ENCODE data around the gene HAPLN2. TPM values are rescaled to one million over a fixed set of nuclear protein-coding genes. Genes with fewer than 3 reads are reported as not detected.

Gene HAPLN2
- total RNA-seq, 4 donors from 2014 or later: 0.83 to 5.1 (median 2.2) TPM

DNA sequence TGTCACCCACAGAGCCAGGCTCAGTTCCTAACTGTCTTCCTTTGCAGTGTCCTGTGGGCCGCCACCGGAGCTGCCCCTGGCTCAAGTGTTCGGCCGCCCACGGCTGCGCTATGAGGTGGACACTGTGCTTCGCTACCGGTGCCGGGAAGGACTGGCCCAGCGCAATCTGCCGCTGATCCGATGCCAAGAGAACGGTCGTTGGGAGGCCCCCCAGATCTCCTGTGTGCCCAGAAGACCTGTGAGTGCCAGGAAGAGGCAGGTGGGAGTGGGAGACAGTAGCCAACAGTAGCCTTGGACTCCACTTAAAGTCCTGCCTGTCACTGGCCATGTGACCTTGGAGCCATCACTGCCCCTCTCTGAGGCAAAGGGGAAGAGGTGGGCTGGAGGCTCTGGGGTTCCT, 39.3 kb downstream of the HAPLN2 start:
- no peak for DNase-seq (ENCODE audit: extremely low spot score)
- Histone ChIP-seq H3K27ac (replicated peaks in 1 of 4) (no peak overlapping the region), H3K27me3 (peaks cover 0 to 37% (median 6%) of the 10 kb centered on the region in 4 donors), H3K4me1 (peaks cover 58 to 69% (median 65%) of the 10 kb centered on the region in 4 donors), H3K4me3 (no peak overlapping the region), H3K36me3 (no peaks in the 10 kb centered on the region), H3K9me3 (no peaks in the 10 kb centered on the region)
- WGBS: 85% methylated on average over 8 of the region's 14 CpGs
- intact Hi-C loops (cut with DNase I): loop anchor here (10.0 kb wide), 1 partner anchor 74 kb away; no protein-coding TSS in a partner anchor
- TF ChIP-seq EP300 (IDR thresholded peaks at IDR 0.05): no peak
- no peak for TF ChIP-seq POLR2AphosphoS5 (IDR thresholded peaks at IDR 0.05)
- no peak for TF ChIP-seq POLR2A (IDR thresholded peaks at IDR 0.05; ENCODE audit: low read depth)
- TF ChIP-seq, protein P1, sequence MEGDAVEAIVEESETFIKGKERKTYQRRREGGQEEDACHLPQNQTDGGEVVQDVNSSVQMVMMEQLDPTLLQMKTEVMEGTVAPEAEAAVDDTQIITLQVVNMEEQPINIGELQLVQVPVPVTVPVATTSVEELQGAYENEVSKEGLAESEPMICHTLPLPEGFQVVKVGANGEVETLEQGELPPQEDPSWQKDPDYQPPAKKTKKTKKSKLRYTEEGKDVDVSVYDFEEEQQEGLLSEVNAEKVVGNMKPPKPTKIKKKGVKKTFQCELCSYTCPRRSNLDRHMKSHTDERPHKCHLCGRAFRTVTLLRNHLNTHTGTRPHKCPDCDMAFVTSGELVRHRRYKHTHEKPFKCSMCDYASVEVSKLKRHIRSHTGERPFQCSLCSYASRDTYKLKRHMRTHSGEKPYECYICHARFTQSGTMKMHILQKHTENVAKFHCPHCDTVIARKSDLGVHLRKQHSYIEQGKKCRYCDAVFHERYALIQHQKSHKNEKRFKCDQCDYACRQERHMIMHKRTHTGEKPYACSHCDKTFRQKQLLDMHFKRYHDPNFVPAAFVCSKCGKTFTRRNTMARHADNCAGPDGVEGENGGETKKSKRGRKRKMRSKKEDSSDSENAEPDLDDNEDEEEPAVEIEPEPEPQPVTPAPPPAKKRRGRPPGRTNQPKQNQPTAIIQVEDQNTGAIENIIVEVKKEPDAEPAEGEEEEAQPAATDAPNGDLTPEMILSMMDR (IDR thresholded peaks at IDR 0.05): no peak

DNA sequence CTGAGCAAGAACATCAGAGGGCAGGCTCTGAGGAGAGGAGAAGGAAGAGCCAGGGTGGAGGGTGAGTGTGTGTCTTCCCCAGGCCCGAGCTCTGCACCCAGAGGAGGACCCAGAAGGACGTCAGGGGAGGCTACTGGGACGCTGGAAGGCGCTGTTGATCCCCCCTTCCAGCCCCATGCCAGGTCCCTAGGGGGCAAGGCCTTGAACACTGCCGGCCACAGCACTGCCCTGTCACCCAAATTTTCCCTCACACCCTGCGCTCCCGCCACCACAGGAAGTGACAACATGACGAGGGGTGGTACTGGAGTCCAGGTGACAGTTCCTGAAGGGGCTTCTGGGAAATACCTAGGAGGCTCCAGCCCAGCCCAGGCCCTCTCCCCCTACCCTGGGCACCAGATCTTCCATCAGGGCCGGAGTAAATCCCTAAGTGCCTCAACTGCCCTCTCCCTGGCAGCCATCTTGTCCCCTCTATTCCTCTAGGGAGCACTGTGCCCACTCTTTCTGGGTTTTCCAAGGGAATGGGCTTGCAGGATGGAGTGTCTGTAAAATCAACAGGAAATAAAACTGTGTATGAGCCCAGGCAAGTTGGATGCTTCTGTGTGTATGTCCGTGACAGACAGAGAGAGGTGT, 39.8 kb downstream of the HAPLN2 start:
- intact Hi-C loops (cut with DNase I): loop anchor here (1.0 to 10.0 kb wide), 2 partner anchors 19 to 74 kb away; no protein-coding TSS in a partner anchor
- no peak for DNase-seq (ENCODE audit: extremely low spot score)
- Histone ChIP-seq H3K4me1 (peaks cover 63 to 74% (median 70%) of the 10 kb centered on the region in 4 donors), H3K27ac (replicated peaks in 1 of 4) (peak overlapping the region in 2 of 4 donors; percentile 22 to 78), H3K4me3 (no peak overlapping the region), H3K9me3 (no peaks in the 10 kb centered on the region), H3K36me3 (no peaks in the 10 kb centered on the region), H3K27me3 (peaks cover 0 to 32% (median 6%) of the 10 kb centered on the region in 4 donors)
- WGBS: 68% methylated on average over 10 of the region's 10 CpGs
- TF ChIP-seq POLR2AphosphoS5 (IDR thresholded peaks at IDR 0.05): no peak
- TF ChIP-seq, protein P1 (IDR thresholded peaks at IDR 0.05): no peak

DNA sequence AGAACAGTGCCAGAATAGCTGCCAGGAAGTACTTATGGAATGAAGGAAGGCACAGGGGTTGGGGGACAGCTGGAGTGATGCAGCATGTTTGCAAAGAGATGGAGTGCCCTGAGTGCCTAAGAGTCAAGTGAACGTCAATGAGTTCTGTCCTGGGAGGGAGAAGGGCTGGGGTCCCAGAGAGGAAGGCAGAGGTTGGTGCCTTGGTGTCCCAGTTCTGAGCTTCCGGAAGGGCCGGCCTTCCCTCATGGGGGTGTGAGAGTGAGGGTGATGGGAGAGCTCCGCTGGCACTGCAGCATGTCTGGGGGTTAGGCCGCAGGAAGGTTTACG, 40.4 kb downstream of the HAPLN2 start:
- Histone ChIP-seq H3K4me1 (peaks cover 69 to 80% (median 76%) of the 10 kb centered on the region in 4 donors), H3K27ac (replicated peaks in 1 of 4) (peak overlapping the region; percentile 22 to 85 (median 81)), H3K36me3 (no peaks in the 10 kb centered on the region), H3K9me3 (no peaks in the 10 kb centered on the region), H3K27me3 (peaks cover 0 to 26% (median 6%) of the 10 kb centered on the region in 4 donors), H3K4me3 (peak overlapping the region in 3 of 4 donors; percentile 15 to 38 (median 15))
- TF ChIP-seq, protein P1 (IDR thresholded peaks at IDR 0.05): no peak
- TF ChIP-seq EP300 (IDR thresholded peaks at IDR 0.05) (no peak), POLR2A (IDR thresholded peaks at IDR 0.05; ENCODE audit: low read depth) (no peak), POLR2AphosphoS5 (IDR thresholded peaks at IDR 0.05) (no peak)
- intact Hi-C loops (cut with DNase I): loop anchor here (1.0 to 10.0 kb wide), 2 partner anchors 19 to 75 kb away; no protein-coding TSS in a partner anchor
- 33% methylated on average over 6 of the region's 6 CpGs for WGBS
- DNase-seq (ENCODE audit: extremely low spot score): no peak

DNA sequence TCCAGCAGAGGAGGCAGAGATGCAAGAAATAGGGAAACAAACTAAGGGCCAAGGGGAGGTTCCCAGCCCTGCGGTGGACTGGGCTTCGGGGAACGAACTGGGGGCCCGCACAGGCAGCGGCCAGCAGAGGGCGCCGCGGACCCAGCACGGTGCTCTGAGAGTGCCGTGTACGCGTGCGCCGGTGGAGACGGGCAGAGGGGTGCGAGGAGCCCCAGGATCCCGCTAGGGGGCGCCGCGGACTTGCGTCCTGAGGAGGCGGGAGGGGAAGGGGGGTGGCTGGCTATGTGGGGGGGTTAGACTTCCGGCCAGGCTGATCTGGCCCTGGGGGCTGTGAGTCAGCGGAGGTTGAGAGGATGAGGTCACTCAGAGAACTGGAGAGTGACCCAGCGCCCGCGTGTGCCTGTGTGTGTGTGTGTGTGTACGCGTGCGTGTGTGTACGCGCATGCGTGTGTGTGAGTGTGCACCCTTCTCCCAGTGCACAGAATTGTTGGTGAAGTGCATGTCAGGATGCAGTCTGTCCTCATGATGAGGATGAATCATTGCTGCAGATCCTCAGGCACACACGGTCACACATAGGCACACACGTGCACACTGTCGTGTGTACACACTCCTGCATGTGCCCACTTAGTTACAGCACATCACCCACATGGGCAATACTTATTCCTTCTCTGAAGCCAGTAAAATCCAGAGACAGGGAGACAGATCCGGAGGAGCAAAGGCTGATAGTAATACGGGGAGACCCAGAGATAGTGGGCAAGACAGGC, 41.0 kb downstream of the HAPLN2 start:
- Histone ChIP-seq H3K4me1 (peaks cover 74 to 85% (median 81%) of the 10 kb centered on the region in 4 donors), H3K4me3 (peak overlapping the region in 3 of 4 donors; percentile 15 to 38 (median 15)), H3K27me3 (peaks cover 0 to 20% (median 6%) of the 10 kb centered on the region in 4 donors), H3K27ac (replicated peaks in 1 of 4) (peak overlapping the region; percentile 78 to 85 (median 82)), H3K9me3 (no peaks in the 10 kb centered on the region), H3K36me3 (no peaks in the 10 kb centered on the region)
- TF ChIP-seq, protein P1 (IDR thresholded peaks at IDR 0.05): peak; percentile 99
- TF ChIP-seq EP300 (IDR thresholded peaks at IDR 0.05) (no peak), POLR2A (IDR thresholded peaks at IDR 0.05; ENCODE audit: low read depth) (peak; percentile 18), POLR2AphosphoS5 (IDR thresholded peaks at IDR 0.05) (peak; percentile 68 to 80)
- intact Hi-C loops (cut with DNase I): loop anchor here (1.0 to 10.0 kb wide), 2 partner anchors 18 to 75 kb away; no protein-coding TSS in a partner anchor
- WGBS: 10% methylated on average over 32 of the region's 38 CpGs
- peak; percentile 98 for DNase-seq (ENCODE audit: extremely low spot score)

Measured in esophagus muscularis mucosa (tissue), 4 donors.